Fibroblast of the aortic adventitia (primary cell): ENCODE data around the gene DFFA. TPM values are rescaled to one million over a fixed set of nuclear protein-coding genes. Genes with fewer than 3 reads are reported as not detected.
"Not testable (repeated sequence)": the region's sequence is repeated elsewhere in the genome, so short reads cannot be mapped to it uniquely, and the experiment has no call there.

ENCODE experiments used
- DNase-seq: peaks from one replicate; pipeline ENCODE4 v3.0.0-alpha.2; 2010; ENCODE audit warnings: low read depth
- H3K4me3 ChIP-seq: 2 replicates; pipeline ENCODE4 v1.5.1; 2011; ENCODE audit warnings: low read depth, mild to moderate bottlenecking, control low read depth, low read length, moderate library complexity
- total RNA-seq: library from RNA; depleted of rRNA; stranded (reverse); fragments of >200 nt; gene quantifications from 2 replicates; pipeline ENCODE4 v1.2.3, GENCODE V29; 2012; ENCODE audit warnings: low replicate concordance
- TF ChIP-seq, protein P1 (sequence below): IDR thresholded peaks from 2 replicates; pipeline ENCODE4 v1.5.1; 2011; ENCODE audit warnings: mild to moderate bottlenecking, low read length, control low read depth, inconsistent platforms; ENCODE audit not compliant: insufficient read depth

Gene DFFA
- total RNA-seq, 1 donor: 36.6 TPM

DNA sequence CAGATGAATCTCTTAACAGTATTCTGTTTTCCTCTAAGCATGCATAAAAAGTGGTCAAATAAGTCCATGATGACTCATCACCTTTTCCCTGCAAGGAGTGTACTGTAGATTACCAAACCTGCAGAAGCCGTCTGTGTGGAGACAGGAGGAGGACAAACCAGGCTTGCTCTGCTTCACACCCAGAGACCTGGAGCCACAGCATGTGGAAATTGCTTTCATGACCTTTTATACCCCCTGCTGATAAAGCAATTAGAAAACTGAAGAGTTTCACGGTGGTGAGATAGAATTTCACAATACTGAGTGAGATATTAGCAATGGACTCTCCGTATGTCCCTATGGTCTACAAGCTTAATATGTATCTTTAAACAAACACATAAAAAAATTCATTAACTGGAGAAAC is 13.1 kb downstream of the DFFA start:
- DNase-seq: peak; percentile 66
- TF ChIP-seq, protein P1, sequence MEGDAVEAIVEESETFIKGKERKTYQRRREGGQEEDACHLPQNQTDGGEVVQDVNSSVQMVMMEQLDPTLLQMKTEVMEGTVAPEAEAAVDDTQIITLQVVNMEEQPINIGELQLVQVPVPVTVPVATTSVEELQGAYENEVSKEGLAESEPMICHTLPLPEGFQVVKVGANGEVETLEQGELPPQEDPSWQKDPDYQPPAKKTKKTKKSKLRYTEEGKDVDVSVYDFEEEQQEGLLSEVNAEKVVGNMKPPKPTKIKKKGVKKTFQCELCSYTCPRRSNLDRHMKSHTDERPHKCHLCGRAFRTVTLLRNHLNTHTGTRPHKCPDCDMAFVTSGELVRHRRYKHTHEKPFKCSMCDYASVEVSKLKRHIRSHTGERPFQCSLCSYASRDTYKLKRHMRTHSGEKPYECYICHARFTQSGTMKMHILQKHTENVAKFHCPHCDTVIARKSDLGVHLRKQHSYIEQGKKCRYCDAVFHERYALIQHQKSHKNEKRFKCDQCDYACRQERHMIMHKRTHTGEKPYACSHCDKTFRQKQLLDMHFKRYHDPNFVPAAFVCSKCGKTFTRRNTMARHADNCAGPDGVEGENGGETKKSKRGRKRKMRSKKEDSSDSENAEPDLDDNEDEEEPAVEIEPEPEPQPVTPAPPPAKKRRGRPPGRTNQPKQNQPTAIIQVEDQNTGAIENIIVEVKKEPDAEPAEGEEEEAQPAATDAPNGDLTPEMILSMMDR: no peak
- H3K4me3 ChIP-seq: no peak overlapping the region

DNA sequence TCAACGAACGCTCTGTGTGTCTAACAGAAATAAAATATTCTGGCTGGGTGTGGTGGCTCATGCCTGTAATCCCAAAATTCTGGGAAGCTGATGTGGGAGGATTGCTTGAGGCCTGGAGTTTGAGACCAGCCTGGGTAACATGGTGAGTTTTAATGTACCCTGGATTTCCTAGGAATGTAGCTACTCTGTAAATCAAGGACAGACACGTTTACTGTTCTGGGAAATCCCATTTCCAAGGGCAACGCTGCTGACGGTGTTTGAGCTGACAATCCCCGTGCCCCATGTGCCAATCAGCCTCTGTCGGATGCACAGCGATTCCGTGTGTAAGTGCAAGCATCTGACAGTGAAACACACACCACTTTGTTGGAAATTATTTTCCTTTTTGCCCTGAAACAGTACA is 14.5 kb downstream of the DFFA start:
- DNase-seq: no peak
- TF ChIP-seq, protein P1: no peak
- H3K4me3 ChIP-seq: no peak overlapping the region

DNA sequence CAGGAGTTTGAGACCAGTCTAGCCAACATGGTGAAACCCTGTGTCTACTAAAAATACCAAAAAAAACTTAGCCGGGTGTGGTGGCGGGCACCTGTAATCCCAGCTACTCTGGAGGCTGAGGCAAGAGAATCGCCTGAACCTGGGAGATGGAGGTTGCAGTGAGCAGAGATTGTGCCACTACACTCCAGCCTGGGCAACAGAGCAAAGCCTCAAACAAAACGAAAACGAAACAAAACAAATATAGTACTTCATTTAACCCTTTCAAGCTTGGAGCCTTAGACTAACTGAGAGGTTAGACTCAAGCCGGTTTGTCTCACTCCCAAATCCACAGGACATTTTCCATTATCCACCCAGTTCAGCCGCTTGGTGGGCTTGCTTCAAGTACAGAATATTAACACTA is 14.9 kb downstream of the DFFA start:
- H3K4me3 ChIP-seq, DNase-seq: not testable (repeated sequence)

DNA sequence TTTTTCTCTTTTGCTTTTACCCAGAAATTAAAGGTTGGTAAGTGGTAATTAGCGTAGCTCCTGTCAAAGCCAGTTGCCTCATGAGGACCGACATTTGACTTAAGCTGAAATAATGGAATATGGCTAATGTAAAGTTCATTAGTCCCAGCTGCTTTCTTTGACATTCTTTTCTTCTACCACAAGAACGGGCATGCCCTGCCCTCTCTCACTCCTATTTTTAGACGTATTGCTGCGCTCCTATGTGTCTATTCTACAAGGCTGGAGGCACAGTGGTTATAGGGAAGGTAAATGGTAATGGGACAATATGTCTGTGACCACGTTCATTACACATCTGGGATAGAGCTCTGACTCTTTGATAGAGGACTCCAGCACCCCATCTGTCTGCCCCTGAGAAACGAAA is 15.7 kb downstream of the DFFA start:
- DNase-seq: no peak
- no peak overlapping the region for H3K4me3 ChIP-seq
- TF ChIP-seq, protein P1: no peak

DNA sequence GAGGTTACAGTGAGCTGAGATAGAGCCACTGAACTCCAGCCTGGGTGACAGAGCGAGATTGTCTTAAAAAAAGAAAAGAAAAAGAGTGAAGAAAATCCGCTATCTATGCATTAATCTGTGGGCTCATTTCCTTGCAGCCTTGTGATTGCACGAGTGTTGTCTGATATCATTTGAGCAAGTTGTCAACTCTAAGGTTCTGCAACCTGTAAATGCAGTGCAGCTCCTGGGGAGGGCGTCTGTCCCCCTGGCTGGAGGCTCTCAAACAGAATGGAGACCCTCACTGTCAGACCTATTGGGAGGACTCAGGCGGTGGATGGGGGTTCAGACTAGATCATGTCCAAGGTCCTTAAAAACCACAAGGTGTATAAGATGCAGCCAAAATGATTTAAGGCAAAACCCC is 16.3 kb downstream of the DFFA start:
- H3K4me3 ChIP-seq: no peak overlapping the region
- TF ChIP-seq, protein P1: no peak
- DNase-seq: no peak

DNA sequence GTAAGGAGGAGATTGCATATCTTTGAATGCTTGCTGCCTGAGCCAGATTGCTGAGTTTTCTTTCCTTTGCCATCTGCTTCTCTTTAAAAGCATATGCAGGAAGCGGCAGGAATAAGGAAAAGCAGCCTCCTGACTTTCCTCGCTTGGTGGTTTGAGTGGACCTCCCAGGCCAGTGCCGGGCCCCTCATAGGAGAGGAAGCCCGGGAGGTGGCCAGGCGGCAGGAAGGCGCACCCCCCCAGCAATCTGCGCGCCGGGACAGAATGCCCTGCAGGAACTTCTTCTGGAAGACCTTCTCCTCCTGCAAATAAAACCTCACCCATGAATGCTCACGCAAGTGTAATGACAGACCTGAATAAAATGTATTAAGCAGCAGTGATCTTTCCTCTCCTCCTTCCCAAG is 21.0 kb downstream of the DFFA start:
- TF ChIP-seq, protein P1: no peak
- peak overlapping the region; percentile 34 for H3K4me3 ChIP-seq

DNA sequence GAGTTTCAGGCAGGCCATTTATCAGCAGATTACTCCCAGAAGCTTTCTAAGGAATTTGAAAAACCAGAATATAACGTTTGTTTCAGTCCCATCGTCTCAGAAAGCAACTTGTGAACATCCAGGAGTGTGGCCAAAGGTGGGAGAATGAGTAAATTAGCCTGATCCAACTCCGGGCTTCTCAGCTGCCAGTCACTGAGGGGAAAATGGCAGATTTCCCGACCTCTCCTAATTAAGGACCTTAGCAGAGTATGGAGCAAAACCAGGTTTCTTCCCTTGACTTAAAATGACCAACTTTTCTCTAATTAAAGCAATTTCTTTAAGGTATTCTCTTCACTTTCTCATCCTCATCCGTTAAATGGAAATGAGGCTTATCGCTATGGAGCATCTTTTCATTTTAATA is 21.5 kb downstream of the DFFA start:
- DNase-seq: peak; percentile 20
- TF ChIP-seq, protein P1: no peak
- peak overlapping the region; percentile 11 for H3K4me3 ChIP-seq

More for the DNA sequence above, 21.0 kb downstream of the DFFA start:
- peak; percentile 68 for DNase-seq
